ENCODE results near the gene DEFB123.

- TF ChIP-seq CTCF (IDR thresholded peaks at IDR 0.05) (peak in 1 of 2 donors; percentile 35), POLR2A (IDR thresholded peaks at IDR 0.05) (no peak), EP300 (IDR thresholded peaks at IDR 0.05) (no peak)
Measured at GRCh38 chr20:31494131-31494530, 53.7 kb downstream of the DEFB123 start.

Measured in suprapubic skin (tissue), 3 donors.